H9 (cell line): ENCODE data around the gene ZNF292. TPM values are rescaled to one million over a fixed set of nuclear protein-coding genes. Genes with fewer than 3 reads are reported as not detected.

Source experiments
- DNase-seq: peaks from one replicate; pipeline ENCODE4 v3.0.0-alpha.2; 2017
- H2AFZ ChIP-seq: one replicate; pipeline ENCODE4 v1.6.1; 2013; ENCODE audit warnings: mild to moderate bottlenecking, low read length, control low read depth, moderate library complexity
- H2AK5ac ChIP-seq: 2 replicates; pipeline ENCODE4 v1.6.1; 2013; ENCODE audit warnings: low read length, control low read depth, mixed read lengths; ENCODE audit not compliant: insufficient read length
- H2BK120ac ChIP-seq: one replicate; pipeline ENCODE4 v1.6.1; 2013; ENCODE audit warnings: low read depth, mild to moderate bottlenecking, low read length, control low read depth, inconsistent platforms; ENCODE audit not compliant: poor library complexity, severe bottlenecking
- H2BK12ac ChIP-seq: 2 replicates; pipeline ENCODE4 v1.6.1; 2013; ENCODE audit warnings: low read length, control low read depth, mixed read lengths, low read depth; ENCODE audit not compliant: insufficient read length
- H2BK15ac ChIP-seq: 2 replicates; pipeline ENCODE4 v1.6.1; 2013; ENCODE audit warnings: low read depth, low read length, control low read depth
- H2BK20ac ChIP-seq: one replicate; pipeline ENCODE4 v1.6.1; 2013; ENCODE audit warnings: low read depth, mild to moderate bottlenecking, low read length, control low read depth, inconsistent platforms; ENCODE audit not compliant: poor library complexity, severe bottlenecking
- H2BK5ac ChIP-seq: 2 replicates; pipeline ENCODE4 v1.6.1; 2013; ENCODE audit warnings: low read length, control low read depth, mixed read lengths; ENCODE audit not compliant: insufficient read length
- H3K14ac ChIP-seq: 2 replicates; pipeline ENCODE4 v1.6.1; 2013; ENCODE audit warnings: low read length, control low read depth; ENCODE audit not compliant: insufficient read depth
- H3K18ac ChIP-seq: 2 replicates; pipeline ENCODE4 v1.6.1; 2013; ENCODE audit warnings: low read depth, mild to moderate bottlenecking, mixed read lengths, low read length, control low read depth; ENCODE audit not compliant: insufficient read length
- H3K23ac ChIP-seq: 2 replicates; pipeline ENCODE4 v1.6.1; 2013; ENCODE audit warnings: low read length, control low read depth, mixed read lengths, low read depth; ENCODE audit not compliant: insufficient read length
- H3K23me2 ChIP-seq: 2 replicates; pipeline ENCODE4 v1.6.1; 2013; ENCODE audit warnings: low read depth, mild to moderate bottlenecking, mixed read lengths, low read length, control low read depth; ENCODE audit not compliant: insufficient read length, poor library complexity, severe bottlenecking
- H3K27ac ChIP-seq: 2 replicates; pipeline ENCODE4 v1.5.1; 2013; ENCODE audit warnings: low read length, control low read depth, mixed read lengths, low read depth; ENCODE audit not compliant: insufficient read length
- H3K27me3 ChIP-seq: 2 replicates; pipeline ENCODE4 v1.6.1; 2013; ENCODE audit warnings: low read length, control low read depth, inconsistent platforms; ENCODE audit not compliant: insufficient read depth
- H3K4ac ChIP-seq: 2 replicates; pipeline ENCODE4 v1.6.1; 2013; ENCODE audit warnings: low read depth, mild to moderate bottlenecking, control low read depth, inconsistent platforms, low read length, moderate library complexity
- H3K4me1 ChIP-seq: 2 replicates; pipeline ENCODE4 v1.6.1; 2013; ENCODE audit warnings: low read length, control low read depth, inconsistent platforms; ENCODE audit not compliant: insufficient read depth
- H3K4me2 ChIP-seq: 2 replicates; pipeline ENCODE4 v1.6.1; 2013; ENCODE audit warnings: low read length, control low read depth, mixed read lengths; ENCODE audit not compliant: insufficient read length, insufficient read depth
- H3K56ac ChIP-seq: 2 replicates; pipeline ENCODE4 v1.6.1; 2013; ENCODE audit warnings: low read depth, mild to moderate bottlenecking, mixed read lengths, low read length, control low read depth; ENCODE audit not compliant: insufficient read length
- H3K79me1 ChIP-seq: 2 replicates; pipeline ENCODE4 v1.6.1; 2013; ENCODE audit warnings: low read depth, mild to moderate bottlenecking, moderate library complexity, low read length, control low read depth, inconsistent platforms; ENCODE audit not compliant: insufficient read depth, poor library complexity, severe bottlenecking
- H3K79me2 ChIP-seq: 2 replicates; pipeline ENCODE4 v1.6.1; 2013; ENCODE audit warnings: low read length, control low read depth, inconsistent platforms; ENCODE audit not compliant: insufficient read depth
- H3K9ac ChIP-seq: 2 replicates; pipeline ENCODE4 v1.6.1; 2013; ENCODE audit warnings: low read length, control low read depth, mixed read lengths; ENCODE audit not compliant: insufficient read length; ENCODE audit errors: extremely low read depth
- H3K9me3 ChIP-seq: one replicate; pipeline ENCODE4 v1.6.1; 2013; ENCODE audit warnings: low read depth, low read length, inconsistent platforms; ENCODE audit not compliant: control insufficient read depth
- H3T11ph ChIP-seq: one replicate; pipeline ENCODE4 v1.6.1; 2013; ENCODE audit warnings: mild to moderate bottlenecking, low read length, control low read depth, inconsistent platforms
- H4K20me1 ChIP-seq: one replicate; pipeline ENCODE4 v1.6.1; 2013; ENCODE audit not compliant: control insufficient read depth, insufficient read length, insufficient read depth
- H4K5ac ChIP-seq: 2 replicates; pipeline ENCODE4 v1.6.1; 2013; ENCODE audit warnings: low read depth, mild to moderate bottlenecking, mixed read lengths, low read length, control low read depth; ENCODE audit not compliant: insufficient read length
- H4K8ac ChIP-seq: replicated peaks from 2 replicates; pipeline ENCODE4 v1.6.1; 2013; ENCODE audit warnings: low read length, control low read depth, mixed read lengths, low read depth; ENCODE audit not compliant: insufficient read length
- H4K91ac ChIP-seq: 2 replicates; pipeline ENCODE4 v1.6.1; 2013; ENCODE audit warnings: low read depth, mild to moderate bottlenecking, moderate library complexity, mixed read lengths, low read length, control low read depth; ENCODE audit not compliant: insufficient read length
- H3K27ac Mint-ChIP-seq, 3 experiments: 2 replicates in 2 of 3; 3 replicates in 1 of 3; pipeline ENCODE4 v1.8.0; 2020 to 2021; ENCODE audit warnings: mixed read lengths in 3 of 3, mild to moderate bottlenecking in 1 of 3, moderate library complexity in 1 of 3
- H3K27me3 Mint-ChIP-seq: 2 replicates; pipeline ENCODE4 v1.8.0; 2021; ENCODE audit warnings: low read depth, mild to moderate bottlenecking, moderate library complexity, mixed read lengths
- H3K36me3 Mint-ChIP-seq, 3 experiments: 2 replicates in 2 of 3; 3 replicates in 1 of 3; pipeline ENCODE4 v1.8.0; 2020 to 2021; ENCODE audit warnings: low read depth in 3 of 3, mixed read lengths in 3 of 3; ENCODE audit not compliant: insufficient read depth in 1 of 3
- H3K4me1 Mint-ChIP-seq, 2 experiments: 2 replicates each; pipeline ENCODE4 v1.8.0; 2020; ENCODE audit warnings: mixed read lengths in 2 of 2
- H3K4me3 Mint-ChIP-seq, 2 experiments: 2 replicates in 1 of 2; 3 replicates in 1 of 2; pipeline ENCODE4 v1.8.0; 2020 to 2021; ENCODE audit warnings: mild to moderate bottlenecking in 2 of 2, mixed read lengths in 2 of 2, moderate library complexity in 1 of 2
- H3K9me3 Mint-ChIP-seq, 2 experiments: 2 replicates in 1 of 2; 3 replicates in 1 of 2; pipeline ENCODE4 v1.8.0; 2020; ENCODE audit warnings: mild to moderate bottlenecking in 2 of 2, mixed read lengths in 2 of 2, moderate library complexity in 1 of 2
- CTCF ChIP-seq: fragments of 200-600 bp; sonication (generic); conservative IDR thresholded peaks from 3 replicates; pipeline ENCODE4 v1.8.0; 2021; ENCODE audit warnings: antibody characterized with exemption, mild to moderate bottlenecking
- WGBS: extraction: QIAGEN DNeasy Blood & Tissue Kit; methylation state at CpG from one replicate; pipeline ENCODE4 v1.1.7; 2013; ENCODE audit warnings: missing lambda C conversion rate, low lambda C conversion rate, mixed read lengths; ENCODE audit not compliant: insufficient read length; ENCODE audit errors: extremely low coverage; 5-methylcytosine and 5-hydroxymethylcytosine counted together
- total RNA-seq: library from RNA; stranded (reverse); gene quantifications from 2 replicates; pipeline ENCODE4 v1.2.1, GENCODE V29; 2021

ZNF292 gene
- total RNA-seq, 1 experiment from 2014 or later: 38.7 TPM

- WGBS: no CpG with 5 or more reads among the region's 4 CpGs
- H3K27me3 ChIP-seq: no peaks in the 10 kb centered on the region
- H3K4me1 ChIP-seq: no peaks in the 10 kb centered on the region
- no peak overlapping the region for H3K23ac ChIP-seq
- H2BK12ac ChIP-seq: no peak overlapping the region
- no peak for TF ChIP-seq CTCF
- H2BK15ac ChIP-seq: no peak overlapping the region
- no peak overlapping the region for H4K8ac ChIP-seq
- no peak overlapping the region for H4K91ac ChIP-seq
- Mint-ChIP-seq H3K4me3 (no peak overlapping the region), H3K36me3 (no peaks in the 10 kb centered on the region; a peak in 1 of 7 replicates), H3K27me3 (peaks cover 4% of the 10 kb centered on the region), H3K4me1 (no peaks in the 10 kb centered on the region), H3K9me3 (peaks cover 6 to 11% of the 10 kb centered on the region in 2 experiments; a peak in 4 of 5 replicates), H3K27ac (peak overlapping the region in 1 of 3 experiments; percentile 52; a peak in 1 of 7 replicates)
- H4K20me1 ChIP-seq: no peaks in the 10 kb centered on the region
- no peak overlapping the region for H2BK20ac ChIP-seq
- no peaks in the 10 kb centered on the region for H3K9me3 ChIP-seq
- H3K4me2 ChIP-seq: no peak overlapping the region
- no peak overlapping the region for H3K4ac ChIP-seq
- H3T11ph ChIP-seq: no peak overlapping the region
- H3K27ac ChIP-seq: no peak overlapping the region
- no peak overlapping the region for H3K56ac ChIP-seq
- no peak overlapping the region for H2BK120ac ChIP-seq
- no peak overlapping the region for H2AK5ac ChIP-seq
- H3K18ac ChIP-seq: no peak overlapping the region
- no peaks in the 10 kb centered on the region for H3K79me2 ChIP-seq
- no peak for DNase-seq
- H3K14ac ChIP-seq: no peak overlapping the region
- no peak overlapping the region for H2AFZ ChIP-seq
- H3K9ac ChIP-seq: no peak overlapping the region
- no peaks in the 10 kb centered on the region for H3K79me1 ChIP-seq
- H2BK5ac ChIP-seq: no peak overlapping the region
- no peaks in the 10 kb centered on the region for H3K23me2 ChIP-seq
- H4K5ac ChIP-seq: no peak overlapping the region
These were observed 153.6 kb downstream of the ZNF292 start for GRCh38 chr6:87308970-87309369.
